AG04449 (cell line): ENCODE data around the gene TMEM170B.
"Not testable (repeated sequence)": the region's sequence is repeated elsewhere in the genome, so short reads cannot be mapped to it uniquely, and the experiment has no call there.

ENCODE experiments used
- CTCF ChIA-PET: fragments of 350-600 bp; formaldehyde crosslinking; extraction: SDS; loops from one replicate; lab custom pipeline; 2021; ENCODE audit warnings: antibody characterized with exemption; lab: Yijun Ruan, JAX
- POLR2A ChIA-PET: fragments of 400-600, 350-600 bp; formaldehyde crosslinking; extraction: SDS; loops from one replicate; lab custom pipeline; 2020; ENCODE audit warnings: antibody characterized with exemption, inconsistent platforms; lab: Yijun Ruan, JAX
- DNase-seq: peaks from one replicate; pipeline ENCODE4 v3.0.0-alpha.2; 2010; ENCODE audit warnings: low read depth, low spot score
- H3K4me3 ChIP-seq: 2 replicates; pipeline ENCODE4 v1.5.1; 2011; ENCODE audit warnings: low read depth, mild to moderate bottlenecking, control low read depth, low read length
- CTCF ChIP-seq: IDR thresholded peaks from one replicate; pipeline ENCODE4 v1.5.1; 2011; ENCODE audit warnings: mild to moderate bottlenecking, moderate library complexity, low read length, control low read depth, inconsistent platforms; ENCODE audit not compliant: insufficient read depth; ENCODE audit errors: missing control alignments

TMEM170B gene

GRCh38 chr6:11536795-11537194 is 754 bp upstream of the TMEM170B start:
- POLR2A ChIA-PET = no interaction called here
- CTCF ChIA-PET = no interaction called here
- TF ChIP-seq CTCF = no peak
- peak overlapping the region; percentile 63 for H3K4me3 ChIP-seq
- DNase-seq = no peak

GRCh38 chr6:11538052-11538818 is 686 bp downstream of the TMEM170B start:
- ChIA-PET POLR2A (no interaction called here), CTCF (interaction anchor here (1.2 to 1.6 kb wide), 2 partner anchors 38 to 43 kb away, joined by 3 to 7 read pairs; no protein-coding TSS in a partner anchor)
- DNase-seq = no peak
- H3K4me3 ChIP-seq = peak overlapping the region; percentile 63
- TF ChIP-seq CTCF = no peak

- ChIA-PET POLR2A (no interaction called here), CTCF (interaction anchor here (1.2 to 1.6 kb wide), 2 partner anchors 37 to 43 kb away, joined by 3 to 7 read pairs; no protein-coding TSS in a partner anchor)
- DNase-seq = no peak
- TF ChIP-seq CTCF = no peak
- H3K4me3 ChIP-seq = peak overlapping the region; percentile 63; the same call in 1 of the 2 replicates
Measured at GRCh38 chr6:11538819-11539468, 1.4 kb downstream of the TMEM170B start.

- ChIA-PET CTCF (interaction anchor here (1.3 to 1.7 kb wide), 2 partner anchors 33 to 46 kb away, joined by 3 to 5 read pairs; no protein-coding TSS in a partner anchor), POLR2A (no interaction called here)
- DNase-seq = no peak
- no peak for TF ChIP-seq CTCF
- no peak overlapping the region for H3K4me3 ChIP-seq
Measured at GRCh38 chr6:11542863-11543262, 5.3 kb downstream of the TMEM170B start.

- no peak overlapping the region for H3K4me3 ChIP-seq
- TF ChIP-seq CTCF = no peak
- DNase-seq = no peak
- ChIA-PET POLR2A (no interaction called here), CTCF (interaction anchor here (0.7 to 1.7 kb wide), 2 partner anchors 38 to 47 kb away, joined by 3 read pairs; no protein-coding TSS in a partner anchor)
Measured at GRCh38 chr6:11543919-11544518, 6.5 kb downstream of the TMEM170B start.

- H3K4me3 ChIP-seq, CTCF ChIA-PET, DNase-seq, POLR2A ChIA-PET: not testable (repeated sequence)
Measured at GRCh38 chr6:11547846-11548245, 10.3 kb downstream of the TMEM170B start.

- CTCF ChIA-PET, POLR2A ChIA-PET, DNase-seq, H3K4me3 ChIP-seq: not testable (repeated sequence)
Measured at GRCh38 chr6:11548578-11548977, 11.0 kb downstream of the TMEM170B start.
